HepG2 (cell line): ENCODE data around the gene MZF1. TPM values are rescaled to one million over a fixed set of nuclear protein-coding genes. Genes with fewer than 3 reads are reported as not detected.

ENCODE experiments used
- JUN ChIP-seq: sonication (generic); formaldehyde crosslinking; IDR thresholded peaks from 2 replicates; pipeline ENCODE4 v1.4.0; 2020; ENCODE audit warnings: mild to moderate bottlenecking, missing genetic modification reagents
- KAT2B ChIP-seq: fragments of 150-350 bp; IDR thresholded peaks from 2 replicates; pipeline ENCODE4 v1.6.1; 2014; ENCODE audit warnings: low read depth, low read length, borderline replicate concordance
- KDM1A ChIP-seq: IDR thresholded peaks from 2 replicates; pipeline ENCODE4 v1.6.1; 2016; ENCODE audit warnings: missing compliant biosample characterization
- KDM6A ChIP-seq: IDR thresholded peaks from 2 replicates; pipeline ENCODE4 v1.6.1; 2016; ENCODE audit warnings: low read depth
- NFIC ChIP-seq: IDR thresholded peaks from 2 replicates; pipeline ENCODE4 v1.6.1; 2012; ENCODE audit warnings: mild to moderate bottlenecking, low read length, inconsistent platforms
- PAWR ChIP-seq: sonication (generic); formaldehyde crosslinking; IDR thresholded peaks from 2 replicates; pipeline ENCODE4 v1.4.0; 2020; ENCODE audit warnings: missing genetic modification reagents, mild to moderate bottlenecking, borderline replicate concordance
- PITX1 ChIP-seq: sonication (generic); formaldehyde crosslinking; IDR thresholded peaks from 2 replicates; pipeline ENCODE4 v1.5.1; 2020; ENCODE audit warnings: mild to moderate bottlenecking, missing genetic modification reagents
- SP140L ChIP-seq: sonication (generic); formaldehyde crosslinking; IDR thresholded peaks from 2 replicates; pipeline ENCODE4 v1.4.0; 2020; ENCODE audit warnings: missing genetic modification reagents, borderline replicate concordance
- ZBTB3 ChIP-seq: sonication (generic); formaldehyde crosslinking; IDR thresholded peaks from 2 replicates; pipeline ENCODE4 v1.4.0; 2020; ENCODE audit warnings: low read depth, mild to moderate bottlenecking, moderate library complexity, missing genetic modification reagents, borderline replicate concordance
- ZMYM2 ChIP-seq: sonication (generic); formaldehyde crosslinking; IDR thresholded peaks from 2 replicates; pipeline ENCODE4 v1.8.0; 2022; ENCODE audit warnings: mild to moderate bottlenecking, missing genetic modification reagents
- ZNF354B ChIP-seq: sonication (generic); formaldehyde crosslinking; IDR thresholded peaks from 2 replicates; pipeline ENCODE4 v1.8.0; 2022; ENCODE audit warnings: mild to moderate bottlenecking, missing genetic modification reagents
- ZNF382 ChIP-seq: sonication (generic); formaldehyde crosslinking; IDR thresholded peaks from 2 replicates; pipeline ENCODE4 v1.5.0; 2020; ENCODE audit warnings: missing genetic modification reagents, mild to moderate bottlenecking, borderline replicate concordance
- ZNF552 ChIP-seq: sonication (generic); formaldehyde crosslinking; IDR thresholded peaks from 2 replicates; pipeline ENCODE4 v1.9.0; 2022; ENCODE audit warnings: missing genetic modification reagents, mild to moderate bottlenecking, borderline replicate concordance
- ZSCAN20 ChIP-seq: sonication (generic); formaldehyde crosslinking; IDR thresholded peaks from 2 replicates; pipeline ENCODE4 v1.4.0; 2020; ENCODE audit warnings: missing genetic modification reagents, mild to moderate bottlenecking, borderline replicate concordance
- ZSCAN31 ChIP-seq: sonication (generic); formaldehyde crosslinking; IDR thresholded peaks from 2 replicates; pipeline ENCODE4 v1.5.0; 2020; ENCODE audit warnings: low read depth, mild to moderate bottlenecking, missing genetic modification reagents
- polyA plus RNA-seq, 8 experiments: library from polyadenylated mRNA; depleted of rRNA in 3 of 8; stranded (reverse) in 7 of 8; unstranded in 1 of 8; fragments of >200 nt; fragmentation: Illumina TruSeq in 4 of 8; extraction: Trizol in 4 of 8; gene quantifications; 2 replicates each; pipeline versions ENCODE4 v1.2.1 to v1.2.3, GENCODE V29; 2011 to 2016; ENCODE audit warnings: low read depth in 4 of 8, missing spikeins in 1 of 8, mixed read lengths in 1 of 8; ENCODE audit not compliant: insufficient read depth in 1 of 8
- total RNA-seq, 5 experiments: library from RNA; depleted of rRNA; stranded (reverse); fragments of >200 nt; fragmentation: Illumina TruSeq; extraction: Trizol; gene quantifications; 2 replicates each; pipeline ENCODE4 v1.2.3, GENCODE V29; 2016; ENCODE audit warnings: low read depth in 1 of 5
- TF ChIP-seq, protein P1 (sequence below): sonication (generic); formaldehyde crosslinking; IDR thresholded peaks from 2 replicates; pipeline ENCODE4 v1.4.0; 2020; ENCODE audit warnings: missing genetic modification reagents
- TF ChIP-seq, protein P2 (sequence below): sonication (generic); formaldehyde crosslinking; IDR thresholded peaks from 2 replicates; pipeline ENCODE4 v1.4.0; 2020; ENCODE audit warnings: missing genetic modification reagents
- TF ChIP-seq, protein P3 (sequence below), 2 experiments: IDR thresholded peaks; 2 replicates each; pipeline ENCODE4 v1.6.1; 2011 to 2012; ENCODE audit warnings: low read length in 2 of 2, borderline replicate concordance in 1 of 2, low read depth in 1 of 2, mild to moderate bottlenecking in 1 of 2, moderate library complexity in 1 of 2

MZF1 gene
- total and polyA plus RNA-seq, 2 of the 13 experiments (the other 11 are each of a cell fraction or from before 2014, with no cell fraction given), result 3.1 to 8.1 TPM

DNA sequence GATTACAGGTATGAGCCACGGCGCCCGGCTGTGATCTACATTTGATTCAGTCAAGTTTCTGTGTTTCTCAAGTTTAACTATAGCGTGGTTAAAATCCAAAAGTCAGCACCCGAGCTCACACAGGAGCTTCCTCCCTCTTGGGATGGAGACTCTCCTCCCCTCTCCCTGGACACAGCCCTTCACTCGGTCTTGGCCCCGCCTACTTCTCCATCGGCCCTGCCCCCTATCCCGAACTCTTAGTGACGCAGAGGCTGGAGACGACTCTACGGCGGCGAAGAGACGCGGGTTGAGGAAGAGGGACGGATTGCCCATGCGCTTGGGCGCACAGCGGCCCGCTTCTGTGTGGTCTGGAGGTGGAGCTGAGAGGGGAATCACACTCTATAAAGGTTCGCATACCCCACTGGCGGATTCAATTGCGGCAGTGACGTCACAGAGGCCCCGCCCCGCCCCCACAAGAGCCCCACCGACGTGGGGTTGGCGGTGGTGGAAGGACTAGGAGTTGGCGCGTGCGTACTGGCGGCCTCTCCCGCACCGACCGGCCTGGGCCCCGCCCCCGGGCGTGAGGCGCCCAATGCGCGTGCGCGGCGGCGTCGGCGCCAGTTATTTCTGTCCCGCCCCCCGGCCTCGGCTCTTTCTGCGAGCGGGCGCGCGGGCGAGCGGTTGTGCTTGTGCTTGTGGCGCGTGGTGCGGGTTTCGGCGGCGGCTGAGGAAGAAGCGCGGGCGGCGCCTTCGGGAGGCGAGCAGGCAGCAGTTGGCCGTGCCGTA, 29.1 kb downstream of the MZF1 start, which contains the start of gene TRIM28 (continued):
- TF ChIP-seq, protein P1, sequence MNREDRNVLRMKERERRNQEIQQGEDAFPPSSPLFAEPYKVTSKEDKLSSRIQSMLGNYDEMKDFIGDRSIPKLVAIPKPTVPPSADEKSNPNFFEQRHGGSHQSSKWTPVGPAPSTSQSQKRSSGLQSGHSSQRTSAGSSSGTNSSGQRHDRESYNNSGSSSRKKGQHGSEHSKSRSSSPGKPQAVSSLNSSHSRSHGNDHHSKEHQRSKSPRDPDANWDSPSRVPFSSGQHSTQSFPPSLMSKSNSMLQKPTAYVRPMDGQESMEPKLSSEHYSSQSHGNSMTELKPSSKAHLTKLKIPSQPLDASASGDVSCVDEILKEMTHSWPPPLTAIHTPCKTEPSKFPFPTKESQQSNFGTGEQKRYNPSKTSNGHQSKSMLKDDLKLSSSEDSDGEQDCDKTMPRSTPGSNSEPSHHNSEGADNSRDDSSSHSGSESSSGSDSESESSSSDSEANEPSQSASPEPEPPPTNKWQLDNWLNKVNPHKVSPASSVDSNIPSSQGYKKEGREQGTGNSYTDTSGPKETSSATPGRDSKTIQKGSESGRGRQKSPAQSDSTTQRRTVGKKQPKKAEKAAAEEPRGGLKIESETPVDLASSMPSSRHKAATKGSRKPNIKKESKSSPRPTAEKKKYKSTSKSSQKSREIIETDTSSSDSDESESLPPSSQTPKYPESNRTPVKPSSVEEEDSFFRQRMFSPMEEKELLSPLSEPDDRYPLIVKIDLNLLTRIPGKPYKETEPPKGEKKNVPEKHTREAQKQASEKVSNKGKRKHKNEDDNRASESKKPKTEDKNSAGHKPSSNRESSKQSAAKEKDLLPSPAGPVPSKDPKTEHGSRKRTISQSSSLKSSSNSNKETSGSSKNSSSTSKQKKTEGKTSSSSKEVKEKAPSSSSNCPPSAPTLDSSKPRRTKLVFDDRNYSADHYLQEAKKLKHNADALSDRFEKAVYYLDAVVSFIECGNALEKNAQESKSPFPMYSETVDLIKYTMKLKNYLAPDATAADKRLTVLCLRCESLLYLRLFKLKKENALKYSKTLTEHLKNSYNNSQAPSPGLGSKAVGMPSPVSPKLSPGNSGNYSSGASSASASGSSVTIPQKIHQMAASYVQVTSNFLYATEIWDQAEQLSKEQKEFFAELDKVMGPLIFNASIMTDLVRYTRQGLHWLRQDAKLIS (CRISPR knock-in tag), result no peak
- TF ChIP-seq ZSCAN31 (CRISPR knock-in tag), result peak; percentile 58
- TF ChIP-seq PITX1 (CRISPR knock-in tag), result peak; percentile 48; the same call in 1 of the 2 replicates
- TF ChIP-seq, protein P2, sequence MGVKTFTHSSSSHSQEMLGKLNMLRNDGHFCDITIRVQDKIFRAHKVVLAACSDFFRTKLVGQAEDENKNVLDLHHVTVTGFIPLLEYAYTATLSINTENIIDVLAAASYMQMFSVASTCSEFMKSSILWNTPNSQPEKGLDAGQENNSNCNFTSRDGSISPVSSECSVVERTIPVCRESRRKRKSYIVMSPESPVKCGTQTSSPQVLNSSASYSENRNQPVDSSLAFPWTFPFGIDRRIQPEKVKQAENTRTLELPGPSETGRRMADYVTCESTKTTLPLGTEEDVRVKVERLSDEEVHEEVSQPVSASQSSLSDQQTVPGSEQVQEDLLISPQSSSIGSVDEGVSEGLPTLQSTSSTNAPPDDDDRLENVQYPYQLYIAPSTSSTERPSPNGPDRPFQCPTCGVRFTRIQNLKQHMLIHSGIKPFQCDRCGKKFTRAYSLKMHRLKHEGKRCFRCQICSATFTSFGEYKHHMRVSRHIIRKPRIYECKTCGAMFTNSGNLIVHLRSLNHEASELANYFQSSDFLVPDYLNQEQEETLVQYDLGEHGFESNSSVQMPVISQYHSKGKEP (CRISPR knock-in tag), result peak; percentile 79; the same call in 1 of the 2 replicates
- TF ChIP-seq, protein P3, sequence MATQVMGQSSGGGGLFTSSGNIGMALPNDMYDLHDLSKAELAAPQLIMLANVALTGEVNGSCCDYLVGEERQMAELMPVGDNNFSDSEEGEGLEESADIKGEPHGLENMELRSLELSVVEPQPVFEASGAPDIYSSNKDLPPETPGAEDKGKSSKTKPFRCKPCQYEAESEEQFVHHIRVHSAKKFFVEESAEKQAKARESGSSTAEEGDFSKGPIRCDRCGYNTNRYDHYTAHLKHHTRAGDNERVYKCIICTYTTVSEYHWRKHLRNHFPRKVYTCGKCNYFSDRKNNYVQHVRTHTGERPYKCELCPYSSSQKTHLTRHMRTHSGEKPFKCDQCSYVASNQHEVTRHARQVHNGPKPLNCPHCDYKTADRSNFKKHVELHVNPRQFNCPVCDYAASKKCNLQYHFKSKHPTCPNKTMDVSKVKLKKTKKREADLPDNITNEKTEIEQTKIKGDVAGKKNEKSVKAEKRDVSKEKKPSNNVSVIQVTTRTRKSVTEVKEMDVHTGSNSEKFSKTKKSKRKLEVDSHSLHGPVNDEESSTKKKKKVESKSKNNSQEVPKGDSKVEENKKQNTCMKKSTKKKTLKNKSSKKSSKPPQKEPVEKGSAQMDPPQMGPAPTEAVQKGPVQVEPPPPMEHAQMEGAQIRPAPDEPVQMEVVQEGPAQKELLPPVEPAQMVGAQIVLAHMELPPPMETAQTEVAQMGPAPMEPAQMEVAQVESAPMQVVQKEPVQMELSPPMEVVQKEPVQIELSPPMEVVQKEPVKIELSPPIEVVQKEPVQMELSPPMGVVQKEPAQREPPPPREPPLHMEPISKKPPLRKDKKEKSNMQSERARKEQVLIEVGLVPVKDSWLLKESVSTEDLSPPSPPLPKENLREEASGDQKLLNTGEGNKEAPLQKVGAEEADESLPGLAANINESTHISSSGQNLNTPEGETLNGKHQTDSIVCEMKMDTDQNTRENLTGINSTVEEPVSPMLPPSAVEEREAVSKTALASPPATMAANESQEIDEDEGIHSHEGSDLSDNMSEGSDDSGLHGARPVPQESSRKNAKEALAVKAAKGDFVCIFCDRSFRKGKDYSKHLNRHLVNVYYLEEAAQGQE (IDR thresholded peaks at IDR 0.05; ENCODE audit: borderline replicate concordance in 1 of 2, low read depth in 1 of 2, low read length in 2 of 2), result peak in 1 of 2 experiments; percentile 38; a peak in 1 of 4 replicates
- TF ChIP-seq ZBTB3 (CRISPR knock-in tag), result no peak; the same call in 1 of the 2 replicates
- TF ChIP-seq KDM1A (CRISPR knock-in tag), result no peak
- TF ChIP-seq ZNF382, result no peak
- TF ChIP-seq ZNF354B, result no peak
- TF ChIP-seq PAWR (CRISPR knock-in tag), result no peak
- TF ChIP-seq ZNF552 (CRISPR knock-in tag), result no peak
- TF ChIP-seq KDM6A (CRISPR knock-in tag), result no peak
- no peak for TF ChIP-seq JUN (CRISPR knock-in tag)
- no peak for TF ChIP-seq NFIC
- no peak for TF ChIP-seq ZMYM2 (CRISPR knock-in tag)
- peak; percentile 82; the same call in 1 of the 2 replicates for TF ChIP-seq ZSCAN20 (CRISPR knock-in tag)
- TF ChIP-seq SP140L (CRISPR knock-in tag), result no peak
- no peak for TF ChIP-seq KAT2B
